Sigmoid colon (tissue), 7 donors: ENCODE measurements around the gene CDH15. TPM values are rescaled to one million over a fixed set of nuclear protein-coding genes. Genes with fewer than 3 reads are reported as not detected.

ENCODE experiments used
- DNase-seq: peaks from one replicate; pipeline ENCODE4 v3.0.0-alpha.2; 2019
- H3K27ac ChIP-seq, 4 donors: fragments of 200-600 bp; sonication (generic); one replicate each; pipeline ENCODE4 v1.5.1; 2016 to 2019; ENCODE audit warnings: mild to moderate bottlenecking in 1 of 4
- H3K27me3 ChIP-seq, 3 donors: fragments of 200-600 bp; sonication (generic); one replicate each; pipeline ENCODE4 v1.5.1; 2019; ENCODE audit warnings: mild to moderate bottlenecking in 1 of 3
- H3K36me3 ChIP-seq, 4 donors: fragments of 200-600 bp; sonication (generic); one replicate each; pipeline ENCODE4 v1.5.1; 2016 to 2019
- H3K4me1 ChIP-seq, 4 donors: fragments of 200-600 bp; sonication (generic); one replicate each; pipeline ENCODE4 v1.5.1; 2017 to 2019
- H3K4me3 ChIP-seq, 4 donors: fragments of 200-600 bp; sonication (generic); one replicate each; pipeline ENCODE4 v1.5.1; 2017 to 2019; ENCODE audit warnings: mild to moderate bottlenecking in 2 of 4, moderate library complexity in 1 of 4
- H3K9me3 ChIP-seq, 4 donors: fragments of 200-600 bp in 3 of 4; sonication (generic) in 3 of 4; one replicate each; pipeline versions ENCODE4 v1.5.1 to v1.6.1; 2013 to 2019
- EP300 ChIP-seq, 4 donors: sonication (generic); formaldehyde crosslinking; IDR thresholded peaks; one replicate each; pipeline ENCODE4 v1.6.1; 2017; ENCODE audit warnings: antibody characterized with exemption in 4 of 4
- POLR2A ChIP-seq, 2 donors: fragments of 450-650 bp; IDR thresholded peaks; one replicate each; pipeline ENCODE4 v1.6.1; 2016; ENCODE audit warnings: antibody characterized with exemption in 2 of 2, mild to moderate bottlenecking in 2 of 2, moderate library complexity in 2 of 2
- POLR2AphosphoS5 ChIP-seq, 4 donors: sonication (generic); formaldehyde crosslinking; IDR thresholded peaks; one replicate each; pipeline ENCODE4 v1.6.1; 2017; ENCODE audit warnings: antibody characterized with exemption in 4 of 4
- WGBS, 2 donors: extraction: QIAGEN DNeasy Blood & Tissue Kit; methylation state at CpG; one replicate each; pipeline ENCODE4 v1.1.7; 2013; 5-methylcytosine and 5-hydroxymethylcytosine counted together
- intact Hi-C: fragments of 100-400 bp; cut with DNase I; formaldehyde crosslinking; loops from one replicate; pipeline ENCODE4 v1.15.1; 2023
- polyA plus RNA-seq, 3 donors: library from polyadenylated mRNA; stranded (reverse); fragments of 200-250 nt; gene quantifications; one replicate each; pipeline ENCODE4 v1.2.3, GENCODE V29; 2013
- total RNA-seq, 4 donors: library from RNA; depleted of rRNA; stranded (reverse); fragments of >200 nt; gene quantifications; one replicate each; pipeline ENCODE4 v1.1.0, GENCODE V29; 2016
- TF ChIP-seq, protein P1 (sequence below), 4 experiments: fragments of 450-650 bp in 3 of 4; fragments of 200-600 bp in 1 of 4; IDR thresholded peaks; one replicate each; pipeline ENCODE4 v1.5.1; 2016 to 2019; ENCODE audit warnings: antibody characterized with exemption in 4 of 4, mild to moderate bottlenecking in 3 of 4, moderate library complexity in 2 of 4
- donor health status: healthy with polysubstance abuse.
- donor health status: Bipolar disorder and iron deficiency.
- donor health status: healthy.

CDH15 gene
- total and polyA plus RNA-seq, 7 donors = 0.01 TPM; not detected in 6

DNA sequence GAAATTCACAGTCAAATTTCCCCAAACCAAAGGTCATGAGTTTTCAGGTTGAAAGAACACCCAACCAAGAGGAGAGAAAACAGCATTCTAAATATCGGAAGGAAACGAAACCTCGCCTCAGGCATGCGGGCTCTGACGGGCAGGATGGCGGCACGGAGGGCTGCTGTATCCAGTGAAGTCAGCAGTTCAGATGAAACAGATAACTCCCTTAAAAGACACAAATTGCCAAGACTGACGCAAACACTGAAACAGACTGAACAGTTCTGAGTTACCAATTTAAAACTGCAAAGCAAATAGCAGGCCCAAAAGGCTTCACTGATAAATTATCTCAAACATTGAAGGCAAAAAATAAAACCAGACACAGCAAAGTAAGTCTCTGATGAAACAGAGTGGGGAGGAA lies 20.6 kb upstream of the CDH15 start:
- intact Hi-C loops = no loop called here
- Histone ChIP-seq H3K36me3 (peaks cover 8 to 52% (median 26%) of the 10 kb centered on the region in 4 donors), H3K4me1 (peaks cover 0 to 21% (median 18%) of the 10 kb centered on the region in 4 donors), H3K27ac (no peak overlapping the region), H3K4me3 (no peak overlapping the region), H3K27me3 (no peaks in the 10 kb centered on the region), H3K9me3 (no peaks in the 10 kb centered on the region)
- WGBS, 2 donors = 97% methylated on average over 8 of the region's 8 CpGs
- TF ChIP-seq POLR2AphosphoS5 (IDR thresholded peaks at IDR 0.05) = no peak
- no peak for TF ChIP-seq POLR2A (IDR thresholded peaks at IDR 0.05)
- TF ChIP-seq, protein P1, sequence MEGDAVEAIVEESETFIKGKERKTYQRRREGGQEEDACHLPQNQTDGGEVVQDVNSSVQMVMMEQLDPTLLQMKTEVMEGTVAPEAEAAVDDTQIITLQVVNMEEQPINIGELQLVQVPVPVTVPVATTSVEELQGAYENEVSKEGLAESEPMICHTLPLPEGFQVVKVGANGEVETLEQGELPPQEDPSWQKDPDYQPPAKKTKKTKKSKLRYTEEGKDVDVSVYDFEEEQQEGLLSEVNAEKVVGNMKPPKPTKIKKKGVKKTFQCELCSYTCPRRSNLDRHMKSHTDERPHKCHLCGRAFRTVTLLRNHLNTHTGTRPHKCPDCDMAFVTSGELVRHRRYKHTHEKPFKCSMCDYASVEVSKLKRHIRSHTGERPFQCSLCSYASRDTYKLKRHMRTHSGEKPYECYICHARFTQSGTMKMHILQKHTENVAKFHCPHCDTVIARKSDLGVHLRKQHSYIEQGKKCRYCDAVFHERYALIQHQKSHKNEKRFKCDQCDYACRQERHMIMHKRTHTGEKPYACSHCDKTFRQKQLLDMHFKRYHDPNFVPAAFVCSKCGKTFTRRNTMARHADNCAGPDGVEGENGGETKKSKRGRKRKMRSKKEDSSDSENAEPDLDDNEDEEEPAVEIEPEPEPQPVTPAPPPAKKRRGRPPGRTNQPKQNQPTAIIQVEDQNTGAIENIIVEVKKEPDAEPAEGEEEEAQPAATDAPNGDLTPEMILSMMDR (IDR thresholded peaks at IDR 0.05) = no peak
- no peak for TF ChIP-seq EP300 (IDR thresholded peaks at IDR 0.05)
- no peak for DNase-seq

DNA sequence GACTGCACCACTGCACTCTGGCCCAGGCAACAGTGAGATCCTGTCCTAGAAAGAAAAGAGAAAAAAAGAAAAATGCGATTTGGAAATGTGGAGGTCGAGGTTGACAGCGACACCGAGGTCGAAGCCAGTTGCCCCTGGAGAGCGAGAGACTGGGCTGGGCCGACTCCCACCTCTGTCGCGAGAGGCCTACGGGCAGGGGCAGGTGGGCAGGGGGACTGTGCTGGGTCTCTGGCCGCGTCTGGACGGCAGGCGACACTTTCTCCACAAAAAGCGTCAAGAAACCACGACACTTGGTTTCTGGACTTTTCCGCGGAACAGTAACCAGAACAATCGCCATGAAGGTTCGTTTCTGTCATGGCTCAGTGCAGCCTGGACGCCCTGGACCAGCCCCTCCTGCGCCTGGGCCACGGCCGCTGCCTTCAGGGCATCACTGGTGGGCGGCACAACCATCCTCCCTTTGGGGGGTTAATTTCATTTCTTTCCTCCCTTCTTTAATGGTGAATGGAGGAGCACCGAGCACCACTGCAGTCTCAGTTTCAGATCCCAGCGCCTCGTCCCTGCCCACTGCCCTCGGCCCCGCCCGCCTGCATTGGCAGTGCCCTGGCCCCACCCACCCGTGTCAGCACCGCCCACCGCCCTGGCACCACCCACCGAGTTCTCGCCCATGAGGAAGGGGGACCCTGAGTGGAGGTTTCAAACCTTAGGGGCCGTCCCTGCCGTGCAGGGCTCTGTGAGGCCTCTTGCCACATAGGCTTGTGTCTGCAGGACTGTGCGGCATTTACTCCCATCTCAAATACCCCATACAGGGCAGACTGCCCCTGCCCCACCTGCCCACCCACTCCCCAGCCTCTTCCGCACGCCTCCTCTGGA lies 18.5 kb upstream of the CDH15 start:
- no peaks in the 10 kb centered on the region for H3K27me3 ChIP-seq
- TF ChIP-seq POLR2AphosphoS5 (IDR thresholded peaks at IDR 0.05) = no peak
- no peak for TF ChIP-seq EP300 (IDR thresholded peaks at IDR 0.05)
- TF ChIP-seq, protein P1 (IDR thresholded peaks at IDR 0.05) = no peak
- intact Hi-C loops = no loop called here
- no peaks in the 10 kb centered on the region for H3K9me3 ChIP-seq
- no peak overlapping the region for H3K4me3 ChIP-seq
- no peak overlapping the region for H3K27ac ChIP-seq
- peaks cover 0 to 38% (median 17%) of the 10 kb centered on the region in 4 donors for H3K36me3 ChIP-seq
- DNase-seq = no peak
- H3K4me1 ChIP-seq = peaks cover 0 to 29% (median 25%) of the 10 kb centered on the region in 4 donors
- WGBS, 2 donors = 85 to 89% methylated on average over 41 of the region's 41 CpGs

DNA sequence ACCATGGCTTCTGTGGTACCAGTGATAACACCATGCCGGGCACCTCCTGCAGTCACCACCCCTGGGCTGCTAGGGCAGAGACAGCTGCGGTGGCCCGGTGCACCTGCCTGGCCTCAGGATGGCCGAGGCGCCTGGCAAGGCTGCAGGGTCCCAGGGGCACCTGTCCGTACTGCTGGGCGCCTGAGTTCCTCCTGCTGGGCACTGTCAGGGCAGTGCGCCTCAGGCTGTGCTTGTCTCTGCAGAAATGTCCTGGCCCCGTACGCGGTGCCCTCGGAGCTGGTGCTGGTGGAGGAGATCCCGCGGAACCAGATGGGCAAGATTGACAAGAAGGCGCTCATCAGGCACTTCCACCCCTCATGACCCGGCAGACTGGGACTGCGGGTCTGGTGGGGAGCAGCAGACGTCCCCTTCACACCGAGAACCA lies 17.7 kb upstream of the CDH15 start:
- 35 to 85% methylated on average over 19 of the region's 19 CpGs for WGBS, 2 donors
- DNase-seq = no peak
- intact Hi-C loops = no loop called here
- Histone ChIP-seq H3K36me3 (peaks cover 0 to 32% (median 17%) of the 10 kb centered on the region in 4 donors), H3K4me1 (peaks cover 0 to 29% (median 25%) of the 10 kb centered on the region in 4 donors), H3K27ac (no peak overlapping the region), H3K4me3 (no peak overlapping the region), H3K27me3 (no peaks in the 10 kb centered on the region), H3K9me3 (no peaks in the 10 kb centered on the region)
- no peak for TF ChIP-seq POLR2AphosphoS5 (IDR thresholded peaks at IDR 0.05)
- TF ChIP-seq, protein P1 (IDR thresholded peaks at IDR 0.05) = no peak
- no peak for TF ChIP-seq POLR2A (IDR thresholded peaks at IDR 0.05)

DNA sequence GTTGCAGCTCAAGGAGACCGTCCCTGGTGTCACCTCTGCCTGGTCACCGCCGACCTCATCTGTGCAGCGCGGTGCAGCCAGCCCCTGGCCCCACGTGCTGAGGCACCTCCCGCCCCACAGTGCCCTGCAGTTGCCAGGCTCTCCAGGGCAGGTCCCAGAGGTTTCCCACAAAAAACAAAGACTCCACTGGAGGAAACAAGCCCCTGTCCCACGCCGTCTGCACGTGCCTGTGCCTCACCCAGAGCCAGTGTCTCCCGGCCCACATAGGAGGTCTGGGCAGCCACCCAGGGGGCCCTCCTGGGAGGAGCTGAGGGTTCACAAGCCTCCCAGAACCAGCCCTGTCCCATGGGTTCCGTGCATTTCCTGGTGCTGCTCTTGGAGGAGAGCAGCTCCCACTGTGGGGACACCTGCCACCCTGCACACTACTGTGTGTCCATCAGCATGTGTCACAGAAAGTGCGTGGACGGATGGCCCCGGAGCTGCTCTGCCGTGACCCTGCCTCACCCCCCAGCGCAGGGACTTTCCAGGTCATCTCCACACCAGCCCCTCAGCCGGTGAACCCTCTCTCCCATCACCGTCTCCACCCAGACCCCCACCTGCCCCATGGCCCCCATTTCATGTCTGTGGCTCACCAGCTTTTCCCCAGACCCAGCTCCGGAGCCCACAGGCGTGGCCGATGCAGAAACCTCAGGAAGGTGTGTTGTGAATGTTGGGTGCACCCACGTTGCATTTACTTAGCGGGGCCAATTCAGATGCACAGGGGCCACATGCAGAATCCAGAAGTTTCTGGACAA lies 17.0 kb upstream of the CDH15 start:
- intact Hi-C loops = no loop called here
- WGBS, 2 donors = 33 to 69% methylated on average over 24 of the region's 24 CpGs
- DNase-seq = no peak
- Histone ChIP-seq H3K4me1 (peaks cover 0 to 29% (median 25%) of the 10 kb centered on the region in 4 donors), H3K36me3 (peaks cover 0 to 24% (median 15%) of the 10 kb centered on the region in 4 donors), H3K9me3 (no peaks in the 10 kb centered on the region), H3K27me3 (no peaks in the 10 kb centered on the region), H3K27ac (peak overlapping the region in 3 of 4 donors; percentile 27 to 53 (median 49)), H3K4me3 (no peak overlapping the region)
- TF ChIP-seq POLR2AphosphoS5 (IDR thresholded peaks at IDR 0.05) = no peak
- no peak for TF ChIP-seq POLR2A (IDR thresholded peaks at IDR 0.05)
- no peak for TF ChIP-seq EP300 (IDR thresholded peaks at IDR 0.05)
- TF ChIP-seq, protein P1 (IDR thresholded peaks at IDR 0.05) = no peak
